NCI-H226 (cell line): ENCODE results near the gene NFATC3.
A peak's percentile ranks its signal among the peaks of the same experiment; 100 is the strongest.

Source experiments
- DNase-seq: peaks from one replicate; pipeline ENCODE4 v3.0.0-alpha.2; 2015

The NFATC3 gene

DNA sequence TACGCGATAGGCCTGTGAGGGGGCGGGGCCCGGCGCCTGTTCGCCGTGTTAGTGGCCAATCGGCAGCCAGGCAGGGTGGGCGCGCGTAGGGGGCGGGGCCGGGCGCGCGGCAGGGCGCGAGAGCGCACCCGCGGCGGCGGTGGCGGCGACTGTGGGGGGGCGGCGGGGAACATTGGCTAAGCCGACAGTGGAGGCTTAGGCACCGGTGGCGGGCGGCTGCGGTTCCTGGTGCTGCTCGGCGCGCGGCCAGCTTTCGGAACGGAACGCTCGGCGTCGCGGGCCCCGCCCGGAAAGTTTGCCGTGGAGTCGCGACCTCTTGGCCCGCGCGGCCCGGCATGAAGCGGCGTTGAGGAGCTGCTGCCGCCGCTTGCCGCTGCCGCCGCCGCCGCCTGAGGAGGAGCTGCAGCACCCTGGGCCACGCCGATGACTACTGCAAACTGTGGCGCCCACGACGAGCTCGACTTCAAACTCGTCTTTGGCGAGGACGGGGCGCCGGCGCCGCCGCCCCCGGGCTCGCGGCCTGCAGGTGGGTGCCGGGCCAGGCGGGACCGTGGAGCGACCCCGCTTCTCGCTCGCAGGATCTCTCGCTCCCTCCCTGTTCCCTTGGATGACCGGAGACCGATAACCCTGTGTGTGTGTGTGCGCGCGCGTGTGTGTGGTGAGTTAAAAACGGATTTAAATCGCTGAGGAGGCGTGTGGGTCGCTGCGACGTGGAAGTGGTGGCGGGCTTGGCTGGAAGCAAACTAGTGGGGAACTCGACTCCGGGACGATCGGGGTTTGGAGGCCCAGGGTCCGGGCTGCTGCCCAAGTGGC, at the start of gene NFATC3:
Gene NFATC3, plus strand, starts transcription at position 112 of the 813 bp plus-strand sequence. Its CDS starts 312 bp downstream, at position 424.
- peak; percentile 88 for DNase-seq

DNA sequence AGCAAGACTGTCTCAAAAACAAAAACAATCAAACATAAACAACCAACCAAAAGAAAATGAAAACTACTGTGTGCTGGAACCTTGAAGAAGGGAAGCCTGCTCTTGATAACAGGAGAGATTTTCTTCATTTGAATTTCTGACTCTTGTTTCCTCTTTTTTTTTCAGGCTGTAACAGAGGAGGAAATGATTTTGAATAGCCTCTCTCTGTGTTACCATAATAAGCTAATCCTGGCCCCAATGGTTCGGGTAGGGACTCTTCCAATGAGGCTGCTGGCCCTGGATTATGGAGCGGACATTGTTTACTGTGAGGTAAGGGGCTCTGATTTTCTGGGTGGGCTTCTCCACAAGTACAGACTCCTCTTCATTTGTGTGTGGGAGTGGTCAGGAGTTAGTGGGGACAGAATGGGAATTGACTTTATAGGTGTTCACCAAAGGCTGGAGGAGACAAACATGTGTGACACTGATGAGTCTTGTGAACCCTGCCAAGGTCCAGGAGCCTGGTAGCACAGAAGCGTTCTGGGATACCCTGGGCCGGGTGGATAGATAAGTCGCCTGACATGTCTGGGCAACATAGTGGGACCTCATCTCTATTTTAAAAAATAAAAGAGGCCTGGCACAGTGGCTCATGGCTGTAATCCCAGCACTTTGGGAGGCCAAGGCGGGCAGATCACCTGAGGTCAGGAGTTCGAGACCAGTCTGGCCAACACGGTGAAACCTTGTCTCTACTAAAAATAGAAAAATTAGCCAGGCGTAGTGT, 47.2 kb upstream of the NFATC3 start:
- no peak for DNase-seq

DNA sequence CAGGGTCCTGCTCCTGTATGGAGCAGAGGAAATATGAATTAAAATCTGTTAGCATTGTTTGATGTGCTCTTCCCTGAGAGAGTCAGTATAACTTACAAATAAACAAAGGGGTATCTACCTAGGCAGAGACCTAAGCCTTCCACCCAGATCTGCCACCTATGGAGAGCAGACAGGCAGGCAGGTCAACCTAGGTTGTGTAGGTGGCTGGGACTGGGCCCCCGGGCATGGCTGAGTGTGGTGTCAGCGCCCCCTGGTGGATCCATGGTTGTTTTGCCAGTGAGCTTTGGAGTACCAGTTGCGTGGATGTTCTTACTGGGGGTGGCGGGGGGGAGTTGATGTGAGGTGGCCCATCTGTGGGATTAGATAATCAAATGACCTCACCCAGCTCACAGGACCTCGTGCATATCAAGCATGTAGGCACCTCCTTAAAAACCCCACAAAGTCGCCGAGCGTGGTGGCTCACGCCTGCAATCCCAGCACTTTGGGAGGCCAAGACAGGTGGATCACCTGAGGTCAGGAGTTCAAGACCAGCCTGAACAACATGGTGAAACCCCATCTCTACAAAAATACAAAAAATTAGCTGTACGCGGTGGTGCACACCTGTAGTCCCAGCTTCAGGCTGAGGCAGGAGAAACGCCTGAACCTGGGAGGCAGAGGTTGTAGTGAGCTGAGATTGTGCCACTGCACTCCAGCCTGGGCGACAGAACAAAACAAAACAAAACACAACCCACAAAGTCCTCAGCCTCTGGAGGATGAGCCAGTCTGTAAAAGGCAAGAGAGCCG, 44.5 kb upstream of the NFATC3 start:
- peak; percentile 28 for DNase-seq

DNA sequence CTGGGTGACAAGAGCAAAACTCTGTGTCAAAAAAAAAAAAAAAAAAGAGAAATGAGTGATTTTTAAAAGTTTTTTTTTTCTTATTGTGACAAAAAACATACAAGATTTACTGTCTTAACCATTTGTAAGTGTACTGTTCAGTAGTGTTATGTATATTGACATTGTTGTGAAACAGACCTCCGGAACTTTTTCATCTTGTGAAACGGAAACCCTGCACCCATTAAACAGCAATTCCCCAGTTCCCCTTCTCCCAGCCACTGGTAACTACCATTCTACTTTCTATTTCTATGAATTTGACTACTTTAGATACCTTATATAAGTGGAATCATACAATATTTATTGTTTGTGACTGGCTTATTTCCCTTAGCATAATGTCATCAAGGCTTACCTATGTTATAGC, 43.4 kb upstream of the NFATC3 start:
- no peak for DNase-seq

DNA sequence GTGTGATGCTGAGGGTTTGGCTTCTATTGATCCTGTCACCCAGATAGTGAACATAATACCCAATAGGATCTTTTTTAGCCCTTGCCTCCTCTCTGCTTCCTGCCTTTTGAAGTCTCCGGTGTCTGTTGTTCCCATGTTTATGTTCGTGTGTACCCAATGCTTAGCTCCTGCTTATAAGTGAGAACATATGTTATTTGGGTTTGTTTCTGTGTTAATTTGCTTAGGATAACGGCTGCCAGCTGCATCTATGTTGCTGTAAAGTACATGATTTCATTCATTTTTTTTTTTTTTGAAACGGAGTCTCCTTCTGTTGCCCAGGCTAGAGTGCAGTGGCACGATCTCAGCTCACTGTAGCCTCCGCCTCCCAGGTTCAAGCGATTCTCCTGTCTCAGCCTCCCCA, 39.1 kb upstream of the NFATC3 start:
- no peak for DNase-seq

DNA sequence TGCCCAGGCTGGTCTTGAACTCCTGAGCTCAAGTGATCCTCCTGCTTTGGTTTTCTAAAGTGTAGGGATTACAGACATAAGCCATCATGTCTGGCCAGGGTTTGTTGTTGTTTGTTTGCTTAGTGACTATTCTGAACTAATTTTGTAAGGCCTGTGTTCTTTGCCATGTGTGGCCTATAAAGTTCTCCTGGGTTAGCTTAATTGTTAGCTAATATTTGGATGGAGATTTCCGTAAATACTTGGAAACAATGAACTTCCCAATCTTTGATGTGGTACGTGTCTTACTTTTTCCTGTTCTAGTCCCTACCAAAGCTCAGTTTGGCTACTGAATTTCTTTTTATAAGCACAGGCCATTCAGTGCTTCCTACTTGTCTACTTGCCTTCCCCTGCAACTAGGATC, 37.2 kb upstream of the NFATC3 start:
- no peak for DNase-seq

DNA sequence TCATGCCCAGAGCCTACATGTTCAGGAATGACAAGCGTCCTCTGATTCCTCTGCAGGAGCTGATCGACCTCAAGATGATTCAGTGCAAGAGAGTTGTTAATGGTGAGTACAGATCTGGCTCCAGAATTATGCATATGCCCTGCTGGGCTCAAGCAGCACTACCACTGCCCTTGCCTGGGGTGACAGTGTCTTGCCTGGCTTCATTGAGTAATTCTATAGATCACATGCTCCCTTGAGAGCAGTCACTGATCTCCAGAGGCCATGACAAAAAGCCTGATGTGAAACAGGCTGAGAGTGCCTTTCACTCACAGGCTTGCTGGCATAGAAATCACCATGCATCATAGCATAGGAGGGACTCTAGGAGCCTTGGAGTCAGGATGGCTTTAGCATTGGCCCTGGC, 35.7 kb upstream of the NFATC3 start:
- no peak for DNase-seq

DNA sequence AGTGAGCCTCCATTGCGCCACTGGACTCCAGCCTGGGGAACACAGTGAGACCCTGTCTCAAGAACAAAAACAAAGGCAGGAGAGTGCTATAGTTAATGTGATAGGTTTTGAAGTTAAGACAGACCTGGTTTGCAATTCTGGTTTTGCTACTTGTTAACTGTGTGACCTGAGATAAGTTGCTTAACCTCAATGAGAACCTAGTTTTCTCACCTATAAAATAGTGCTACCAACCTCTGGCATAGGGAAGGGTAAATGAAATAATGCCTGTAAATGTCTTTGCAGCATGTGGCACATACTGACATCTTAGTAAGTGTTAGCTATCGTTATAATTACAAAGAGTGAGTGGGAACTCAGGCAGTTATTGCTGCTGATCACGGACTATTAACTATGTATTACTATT, 29.8 kb upstream of the NFATC3 start:
- DNase-seq: no peak

DNA sequence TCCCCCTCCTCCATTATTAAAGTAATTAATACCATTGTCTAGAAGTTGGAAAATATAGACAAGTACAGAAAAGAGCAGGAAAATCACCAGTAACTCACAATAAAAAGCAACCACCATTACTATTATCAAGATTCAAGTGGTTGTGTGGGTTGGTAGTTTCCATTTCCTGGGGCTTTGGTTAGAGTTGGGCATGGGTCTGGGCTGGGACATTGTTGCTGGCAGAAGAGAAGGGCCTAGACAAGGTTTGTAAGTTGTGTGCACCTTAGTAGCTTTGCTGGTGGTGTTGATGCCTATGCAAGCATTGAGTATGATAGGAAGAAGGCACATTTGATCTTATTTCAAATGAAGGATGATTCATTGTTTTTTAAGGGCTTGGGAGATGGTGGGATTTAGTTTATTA, 25.4 kb upstream of the NFATC3 start:
- DNase-seq: no peak

DNA sequence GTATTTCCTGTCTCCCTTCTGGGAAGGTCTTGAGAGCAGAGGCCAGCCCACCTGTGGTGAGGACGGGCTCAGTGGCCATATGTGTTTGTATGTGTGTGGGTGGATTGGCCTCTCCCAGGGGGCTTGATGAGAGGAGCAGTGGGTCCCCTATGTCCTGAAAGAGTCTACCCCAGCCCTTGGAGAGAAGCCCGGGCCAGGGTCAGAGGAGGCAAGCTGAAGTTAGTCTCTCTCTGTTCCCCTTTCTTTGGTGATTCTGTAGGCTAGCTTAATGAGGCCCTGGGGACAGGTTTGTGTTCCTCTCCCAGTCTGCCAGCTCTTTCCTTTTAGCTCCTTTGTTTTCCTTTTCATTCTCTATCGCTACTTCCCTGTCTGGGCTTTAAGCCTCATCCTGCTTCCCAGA, 23.8 kb upstream of the NFATC3 start:
- no peak for DNase-seq

DNA sequence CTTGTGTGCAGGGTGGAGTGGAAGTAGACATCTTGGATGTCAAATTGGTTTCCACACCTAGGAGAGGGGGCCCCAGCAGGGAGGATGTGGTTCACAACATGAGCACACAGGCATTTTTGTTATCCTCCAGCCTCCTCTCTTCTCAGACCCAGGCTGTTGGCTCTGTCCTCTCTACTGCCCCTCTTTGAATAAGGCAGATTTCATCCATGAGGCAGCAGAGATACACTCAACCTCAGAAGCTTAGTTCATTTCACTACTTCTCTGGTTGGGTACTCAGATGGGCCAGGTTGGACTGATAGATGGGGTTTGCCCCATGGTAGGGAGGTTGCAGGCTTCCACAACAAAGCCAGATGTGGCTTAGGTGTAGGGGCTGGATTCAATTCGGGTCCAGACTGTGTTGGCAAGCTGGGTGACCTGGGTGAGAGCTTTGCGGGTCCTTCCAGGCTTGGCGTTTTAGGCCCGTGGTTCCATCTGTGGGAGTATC, 22.2 kb upstream of the NFATC3 start:
- no peak for DNase-seq

DNA sequence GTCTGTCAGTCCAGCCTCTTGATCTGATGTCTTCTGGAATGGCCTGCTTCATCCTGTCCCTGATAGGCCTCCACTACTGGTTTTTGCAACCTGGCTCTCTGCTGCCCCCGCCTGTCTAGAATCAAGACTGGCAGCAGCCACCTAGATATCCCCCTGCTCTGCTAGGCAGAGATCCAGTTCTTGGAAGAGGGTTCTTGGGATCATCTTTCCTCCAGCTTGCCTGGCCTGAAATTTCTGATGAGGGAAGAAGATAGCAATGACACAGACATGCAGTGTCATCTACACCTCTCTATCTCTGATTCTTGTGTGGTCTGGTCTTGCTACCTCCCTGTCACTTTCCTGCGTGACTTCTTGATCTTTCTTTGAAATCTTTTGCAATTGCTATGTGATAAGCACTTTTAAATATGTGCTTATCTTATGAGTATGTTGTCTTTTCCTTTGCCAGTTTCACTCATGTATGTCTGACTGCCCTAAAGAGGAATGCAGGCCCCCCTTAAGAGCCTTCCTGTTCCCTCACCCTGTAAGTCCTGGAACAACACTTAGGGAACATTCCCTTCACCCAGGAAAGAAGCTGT, 20.3 kb upstream of the NFATC3 start:
- peak; percentile 97 for DNase-seq

DNA sequence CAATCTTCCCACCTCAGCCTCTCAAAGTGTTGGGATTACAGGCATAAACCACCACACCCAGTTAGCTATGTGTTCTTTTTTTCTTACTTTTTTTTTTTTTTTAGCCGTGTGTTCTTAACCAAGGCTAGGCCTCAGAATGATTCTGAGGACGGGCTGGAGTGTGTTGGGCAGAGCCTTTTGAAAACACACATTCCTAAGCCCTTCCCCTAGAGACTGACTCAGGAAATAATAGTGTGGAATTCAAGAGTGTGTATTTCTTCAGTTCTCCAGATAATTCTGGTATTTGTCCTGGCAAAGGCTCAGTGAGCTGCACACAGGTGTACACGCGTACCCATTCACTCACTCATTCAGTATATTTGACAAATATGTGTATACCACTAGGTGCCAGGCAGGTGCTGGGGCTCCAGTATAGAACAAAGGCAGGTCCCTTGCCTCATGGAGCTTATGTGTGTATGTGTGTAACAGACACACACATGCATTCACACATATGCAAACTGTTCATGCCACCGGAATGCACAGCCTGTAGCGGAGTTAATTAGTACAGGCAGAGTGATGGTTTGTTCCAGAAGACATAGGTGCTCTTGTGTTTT, 19.4 kb upstream of the NFATC3 start:
- DNase-seq: peak; percentile 89

DNA sequence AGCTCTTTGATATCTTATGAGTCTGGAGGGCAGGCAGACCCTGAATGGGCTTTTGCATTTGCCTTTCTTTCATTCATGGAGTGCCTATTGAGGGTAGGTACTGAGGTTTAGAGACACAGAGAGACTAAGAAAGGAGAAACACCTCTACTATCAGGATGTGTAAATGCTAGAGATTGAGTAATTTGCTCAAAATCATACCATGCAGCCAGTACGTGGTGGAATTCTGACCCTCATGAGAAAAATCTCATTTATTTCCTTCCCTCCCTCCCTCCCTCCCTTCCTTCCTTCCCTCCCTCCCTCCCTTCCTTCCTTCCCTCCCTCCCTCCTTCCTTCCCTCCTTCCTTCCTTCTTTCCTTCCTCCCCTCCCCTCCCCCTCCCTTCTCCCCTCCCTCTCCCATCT, 18.4 kb upstream of the NFATC3 start:
- DNase-seq: no peak

DNA sequence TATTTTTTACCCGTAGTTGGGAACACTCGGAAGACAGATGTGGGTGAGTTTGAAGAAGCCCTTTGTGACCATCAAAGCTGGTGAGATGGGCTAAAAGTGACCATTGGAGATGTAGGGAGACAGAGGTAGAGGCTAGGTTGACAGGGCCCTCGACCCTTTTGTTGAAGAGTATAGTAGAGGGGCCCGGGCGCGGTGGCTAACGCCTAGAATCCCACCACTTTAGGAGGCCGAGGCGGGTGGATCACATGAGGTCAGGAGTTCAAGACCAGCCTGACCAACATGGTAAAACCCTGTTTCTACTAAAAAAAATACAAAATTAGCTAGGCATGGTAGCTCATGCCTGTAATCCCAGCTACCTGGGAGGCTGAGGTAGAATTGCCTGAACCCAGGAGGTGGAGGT, 16.2 kb upstream of the NFATC3 start:
- no peak for DNase-seq

DNA sequence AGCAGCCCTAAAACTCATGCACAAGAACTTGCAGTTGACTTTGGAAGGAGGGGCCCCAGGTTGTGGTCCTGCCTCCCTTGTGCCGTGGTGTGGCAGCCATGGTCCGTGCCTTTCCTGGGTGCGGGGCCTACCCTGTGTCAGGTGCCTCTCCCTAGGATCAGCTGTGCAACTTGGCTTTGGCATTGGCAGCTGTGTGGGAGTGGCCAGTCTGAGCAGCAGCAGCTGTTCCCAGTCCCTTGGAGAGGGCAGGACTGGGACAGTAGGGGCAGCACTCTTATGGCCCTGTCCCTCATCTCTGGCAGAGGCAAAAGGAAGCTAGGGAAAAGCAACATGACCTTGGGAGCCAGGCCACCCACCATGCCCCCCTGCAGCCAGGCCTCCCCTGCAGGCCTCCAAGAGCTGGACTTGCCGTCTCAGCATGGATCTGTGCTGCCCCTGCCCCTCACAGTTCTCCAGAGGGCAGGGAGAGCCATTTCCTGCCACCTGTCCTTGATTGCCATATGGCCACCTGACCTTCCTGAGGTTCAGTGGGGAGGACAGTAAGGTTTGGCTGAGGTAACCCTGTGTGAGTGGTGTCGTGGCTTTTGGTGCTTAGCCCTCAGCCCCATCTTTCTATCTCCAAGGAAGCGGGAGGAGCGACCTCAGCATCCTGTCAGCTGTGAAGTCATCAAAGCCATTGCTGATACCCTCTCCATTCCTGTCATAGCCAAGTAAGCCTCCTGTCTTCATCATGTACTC, 15.5 kb upstream of the NFATC3 start:
- no peak for DNase-seq

DNA sequence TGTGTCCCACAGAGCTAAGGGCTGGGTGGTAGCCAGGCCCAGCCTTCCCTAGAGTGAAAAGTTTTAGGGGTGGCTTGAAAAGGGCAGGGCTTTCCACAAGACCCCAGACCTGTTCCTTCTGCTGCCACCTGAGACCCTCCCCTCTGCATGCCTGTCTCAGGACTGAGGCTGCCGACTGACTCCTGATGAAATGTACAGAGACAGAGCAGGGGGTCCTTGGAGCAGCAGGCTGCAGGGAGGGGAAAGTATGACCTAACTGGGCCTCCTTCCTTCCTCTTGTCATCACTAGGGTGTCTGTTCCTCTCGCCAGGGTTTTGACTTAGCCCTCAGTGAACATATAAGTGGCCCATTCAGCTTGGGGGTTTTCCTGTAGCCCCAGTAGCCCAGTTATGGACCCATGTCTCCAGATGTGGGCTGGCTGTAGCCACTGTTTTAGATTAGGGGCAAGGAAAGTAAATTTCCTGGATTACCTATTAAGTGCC, 14.9 kb upstream of the NFATC3 start:
- no peak for DNase-seq

DNA sequence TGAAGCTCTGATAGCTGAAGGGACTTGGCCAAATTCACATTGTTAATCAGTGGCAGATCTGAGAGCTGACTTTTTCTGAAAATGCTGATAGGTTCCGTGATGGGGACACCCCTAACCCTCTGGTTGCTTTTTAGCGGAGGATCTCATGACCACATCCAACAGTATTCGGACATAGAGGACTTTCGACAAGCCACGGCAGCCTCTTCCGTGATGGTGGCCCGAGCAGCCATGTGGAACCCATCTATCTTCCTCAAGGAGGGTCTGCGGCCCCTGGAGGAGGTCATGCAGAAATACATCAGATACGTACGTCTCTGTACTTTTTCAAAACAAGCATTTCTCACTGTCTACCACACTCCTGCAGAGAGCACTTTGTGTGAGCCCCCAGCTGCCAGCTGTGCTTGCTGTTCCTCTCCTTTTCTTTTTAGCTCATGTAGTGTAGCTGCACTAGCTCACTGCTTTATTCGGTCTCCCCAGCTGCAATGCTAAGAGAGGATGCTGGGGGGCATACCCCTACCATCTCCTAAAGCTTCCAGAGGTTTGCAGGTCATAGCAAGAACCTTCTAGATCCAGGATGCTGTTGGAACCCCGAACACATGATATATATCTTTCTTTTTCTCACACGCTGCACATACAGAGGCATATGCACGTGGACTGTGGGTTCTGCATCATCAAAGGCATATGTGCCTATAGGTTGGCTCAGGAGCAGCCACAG, 14.2 kb upstream of the NFATC3 start:
- no peak for DNase-seq

DNA sequence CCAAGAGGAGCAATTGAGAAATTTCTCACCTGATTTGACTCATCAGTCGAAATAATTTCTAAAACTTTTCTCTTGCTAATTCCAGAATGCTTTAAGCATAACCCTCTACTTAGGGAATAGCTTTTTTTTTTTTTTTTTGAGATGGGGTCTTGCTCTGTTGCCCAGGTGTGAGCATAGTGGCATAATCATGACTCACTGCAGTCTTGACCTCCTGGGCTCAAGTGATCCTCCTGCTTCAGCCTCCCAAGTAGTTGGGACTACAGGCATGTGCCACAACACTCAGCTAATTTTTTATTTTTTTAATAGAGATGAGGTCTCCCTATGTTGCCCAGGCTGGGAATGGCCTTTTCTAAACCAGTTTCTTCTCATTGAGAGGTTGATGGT, 13.7 kb upstream of the NFATC3 start:
- DNase-seq: no peak

DNA sequence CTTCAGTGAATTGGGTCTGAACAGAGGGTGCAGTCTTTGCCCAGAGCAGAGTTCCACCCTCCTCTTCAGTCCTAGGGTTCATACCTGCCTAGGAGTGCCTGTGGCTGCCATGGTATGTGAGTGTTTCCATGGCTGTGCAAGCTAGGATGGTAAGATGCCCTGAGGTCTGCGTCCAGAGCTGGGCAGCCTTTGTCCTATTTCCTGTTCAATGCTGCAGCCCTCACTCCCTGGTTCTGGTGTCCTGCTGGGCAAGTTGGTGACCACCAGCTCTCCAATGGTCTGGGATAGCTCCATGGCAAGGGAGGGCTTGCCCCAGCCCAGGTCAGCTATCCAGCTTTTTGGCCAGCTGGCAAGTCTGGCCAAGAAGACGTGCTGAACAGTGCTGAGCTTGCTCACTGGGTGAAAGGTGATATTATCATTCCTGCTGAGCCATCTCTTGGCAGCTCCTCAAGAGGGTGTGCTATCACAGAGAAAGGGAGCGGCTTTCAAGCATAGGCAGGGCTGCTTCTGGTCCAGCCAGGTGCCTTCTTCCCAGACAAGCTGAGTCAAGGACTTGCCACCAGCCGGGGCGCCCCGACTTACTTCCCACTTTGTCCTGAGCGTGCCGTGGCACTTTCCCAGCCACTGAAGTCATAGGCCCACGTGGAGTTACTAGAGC, 13.0 kb upstream of the NFATC3 start:
- peak; percentile 65 for DNase-seq
